HepG2 (cell line): Measurements from ENCODE around the gene PLIN5. TPM values are rescaled to one million over a fixed set of nuclear protein-coding genes. Genes with fewer than 3 reads are reported as not detected.
A peak's percentile ranks its signal among the peaks of the same experiment; 100 is the strongest.

Experiments used
- ATF7-NPFF ChIP-seq: sonication (generic); formaldehyde crosslinking; IDR thresholded peaks from 2 replicates; pipeline ENCODE4 v1.8.1; 2023; ENCODE audit warnings: mild to moderate bottlenecking, low read depth, missing genetic modification reagents, moderate library complexity
- CREM ChIP-seq, 2 experiments: sonication (generic) in 1 of 2; formaldehyde crosslinking in 1 of 2; IDR thresholded peaks; 2 replicates each; pipeline versions ENCODE4 v1.4.0 to v1.6.1; 2016 to 2020; ENCODE audit warnings: antibody characterized with exemption in 1 of 2, mild to moderate bottlenecking in 1 of 2, missing genetic modification reagents in 1 of 2
- FOXO1 ChIP-seq: sonication (generic); formaldehyde crosslinking; IDR thresholded peaks from 2 replicates; pipeline ENCODE4 v1.4.0; 2020; ENCODE audit warnings: missing genetic modification reagents
- HDAC2 ChIP-seq: sonication (generic); formaldehyde crosslinking; IDR thresholded peaks from 2 replicates; pipeline ENCODE4 v1.4.0; 2020; ENCODE audit warnings: missing genetic modification reagents
- HOXD1 ChIP-seq: sonication (generic); formaldehyde crosslinking; IDR thresholded peaks from 2 replicates; pipeline ENCODE4 v1.5.0; 2020; ENCODE audit warnings: missing genetic modification reagents
- ISL2 ChIP-seq: sonication (generic); formaldehyde crosslinking; IDR thresholded peaks from 2 replicates; pipeline ENCODE4 v1.5.0; 2020; ENCODE audit warnings: missing genetic modification reagents
- KDM2A ChIP-seq: sonication (generic); formaldehyde crosslinking; IDR thresholded peaks from 2 replicates; pipeline ENCODE4 v1.4.0; 2020; ENCODE audit warnings: low read depth, missing genetic modification reagents, borderline replicate concordance
- MTF2 ChIP-seq: sonication (generic); formaldehyde crosslinking; IDR thresholded peaks from 2 replicates; pipeline ENCODE4 v1.5.0; 2020; ENCODE audit warnings: missing genetic modification reagents, borderline replicate concordance
- NR2F2 ChIP-seq: IDR thresholded peaks from 2 replicates; pipeline ENCODE4 v1.6.1; 2012; ENCODE audit warnings: low read depth, inconsistent platforms, borderline replicate concordance
- NR2F6 ChIP-seq, 2 experiments: IDR thresholded peaks; 2 replicates each; pipeline ENCODE4 v1.6.1; 2016; ENCODE audit warnings: antibody characterized with exemption in 1 of 2, mild to moderate bottlenecking in 1 of 2
- PAF1 ChIP-seq: IDR thresholded peaks from 2 replicates; pipeline ENCODE4 v1.6.1; 2016; ENCODE audit warnings: missing genetic modification reagents, missing compliant biosample characterization
- SMYD3 ChIP-seq: sonication (generic); formaldehyde crosslinking; IDR thresholded peaks from 2 replicates; pipeline ENCODE4 v1.8.1; 2023; ENCODE audit warnings: mild to moderate bottlenecking, missing genetic modification reagents
- SOX13 ChIP-seq, 3 experiments: fragments of 450-650 bp in 1 of 3; sonication (generic) in 1 of 3; formaldehyde crosslinking in 1 of 3; IDR thresholded peaks in 2 of 3; conservative IDR thresholded peaks in 1 of 3; 2 replicates each; pipeline versions ENCODE4 v1.5.0 to v1.6.1; 2016 to 2020; ENCODE audit warnings: antibody characterized with exemption in 1 of 3, mild to moderate bottlenecking in 1 of 3, missing compliant biosample characterization in 1 of 3, missing genetic modification reagents in 1 of 3, moderate library complexity in 1 of 3
- TRIM24 ChIP-seq: sonication (generic); formaldehyde crosslinking; IDR thresholded peaks from 2 replicates; pipeline ENCODE4 v1.8.0; 2022; ENCODE audit warnings: mild to moderate bottlenecking, missing genetic modification reagents
- ZMYM3 ChIP-seq: sonication (generic); formaldehyde crosslinking; IDR thresholded peaks from 2 replicates; pipeline ENCODE4 v1.5.1; 2020; ENCODE audit warnings: mild to moderate bottlenecking, missing genetic modification reagents
- ZNF160 ChIP-seq: sonication (generic); formaldehyde crosslinking; IDR thresholded peaks from 2 replicates; pipeline ENCODE4 v1.8.0; 2022; ENCODE audit warnings: mild to moderate bottlenecking, inconsistent platforms, missing genetic modification reagents
- ZNF850 ChIP-seq: sonication (generic); formaldehyde crosslinking; conservative IDR thresholded peaks from 2 replicates; pipeline ENCODE4 v1.9.0; 2021; ENCODE audit warnings: mild to moderate bottlenecking, missing genetic modification reagents
- ZSCAN12 ChIP-seq: sonication (generic); formaldehyde crosslinking; IDR thresholded peaks from 2 replicates; pipeline ENCODE4 v1.9.0; 2021; ENCODE audit warnings: mild to moderate bottlenecking, missing genetic modification reagents
- polyA plus RNA-seq, 8 experiments: library from polyadenylated mRNA; depleted of rRNA in 3 of 8; stranded (reverse) in 7 of 8; unstranded in 1 of 8; fragments of >200 nt; fragmentation: Illumina TruSeq in 4 of 8; extraction: Trizol in 4 of 8; gene quantifications; 2 replicates each; pipeline versions ENCODE4 v1.2.1 to v1.2.3, GENCODE V29; 2011 to 2016; ENCODE audit warnings: low read depth in 4 of 8, missing spikeins in 1 of 8, mixed read lengths in 1 of 8; ENCODE audit not compliant: insufficient read depth in 1 of 8
- total RNA-seq, 5 experiments: library from RNA; depleted of rRNA; stranded (reverse); fragments of >200 nt; fragmentation: Illumina TruSeq; extraction: Trizol; gene quantifications; 2 replicates each; pipeline ENCODE4 v1.2.3, GENCODE V29; 2016; ENCODE audit warnings: low read depth in 1 of 5
- TF ChIP-seq, protein P1 (sequence below): sonication (generic); formaldehyde crosslinking; IDR thresholded peaks from 2 replicates; pipeline ENCODE4 v1.4.0; 2020; ENCODE audit warnings: mild to moderate bottlenecking, missing genetic modification reagents
- TF ChIP-seq, protein P2 (sequence below): IDR thresholded peaks from 2 replicates; pipeline ENCODE4 v1.6.1; 2016; ENCODE audit warnings: low read depth, control low read depth
- TF ChIP-seq, protein P3 (sequence below): sonication (generic); formaldehyde crosslinking; IDR thresholded peaks from 2 replicates; pipeline ENCODE4 v1.5.1; 2020; ENCODE audit warnings: mild to moderate bottlenecking, missing genetic modification reagents, moderate library complexity

PLIN5 gene
- total and polyA plus RNA-seq, 2 of the 13 experiments (the other 11 are each of a cell fraction or from before 2014, with no cell fraction given): 1.8 to 4.8 TPM

DNA sequence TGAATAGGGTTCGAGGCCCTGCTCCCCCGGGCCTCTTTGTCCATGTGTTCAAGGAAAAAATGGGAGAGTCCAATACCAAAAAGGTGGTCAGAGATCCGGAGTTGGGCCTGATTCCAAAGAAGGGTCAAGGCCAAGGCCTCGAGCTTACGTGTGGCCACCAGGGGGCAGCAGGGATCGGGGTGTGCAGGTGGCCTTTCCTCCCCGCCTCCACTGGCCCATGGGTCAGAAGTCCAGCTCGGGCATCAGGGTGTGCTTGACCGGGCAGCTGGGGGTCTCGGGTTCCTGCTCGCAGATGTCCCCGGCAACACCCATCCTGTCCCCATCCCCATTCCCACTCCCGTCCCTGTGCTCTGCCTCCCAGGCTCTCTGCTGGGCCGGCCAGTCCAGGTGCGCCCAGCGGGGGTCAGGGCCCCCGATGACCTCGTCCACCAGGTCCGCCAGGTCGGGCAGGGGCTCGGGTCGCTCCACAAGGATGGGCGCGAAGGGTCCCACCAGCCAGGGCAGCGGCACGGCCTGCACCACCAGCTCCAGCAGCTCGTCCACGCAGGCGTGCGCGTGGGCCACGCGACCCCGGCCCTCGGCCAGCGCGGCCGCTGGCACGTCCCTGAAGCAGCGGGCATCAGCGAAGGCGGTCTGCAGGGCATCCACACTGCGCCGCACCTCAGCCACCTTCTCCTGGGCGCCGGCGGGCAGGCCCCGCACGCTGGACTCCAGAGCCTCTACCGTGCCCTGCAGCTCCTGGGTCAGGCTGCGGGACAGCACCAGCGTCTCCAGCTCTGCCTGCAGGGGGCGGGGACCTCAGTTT, 11.5 kb downstream of the PLIN5 start (continued):
- TF ChIP-seq ISL2 (CRISPR knock-in tag): 0 out of 2 replicates have a peak, but pooled peaks have one; percentile 43
- peak; percentile 57; the same call in 1 of the 2 replicates for TF ChIP-seq KDM2A (CRISPR knock-in tag)
- peak; percentile 41; the same call in 1 of the 2 replicates for TF ChIP-seq ATF7-NPFF (CRISPR knock-in tag)
- TF ChIP-seq, protein P1, sequence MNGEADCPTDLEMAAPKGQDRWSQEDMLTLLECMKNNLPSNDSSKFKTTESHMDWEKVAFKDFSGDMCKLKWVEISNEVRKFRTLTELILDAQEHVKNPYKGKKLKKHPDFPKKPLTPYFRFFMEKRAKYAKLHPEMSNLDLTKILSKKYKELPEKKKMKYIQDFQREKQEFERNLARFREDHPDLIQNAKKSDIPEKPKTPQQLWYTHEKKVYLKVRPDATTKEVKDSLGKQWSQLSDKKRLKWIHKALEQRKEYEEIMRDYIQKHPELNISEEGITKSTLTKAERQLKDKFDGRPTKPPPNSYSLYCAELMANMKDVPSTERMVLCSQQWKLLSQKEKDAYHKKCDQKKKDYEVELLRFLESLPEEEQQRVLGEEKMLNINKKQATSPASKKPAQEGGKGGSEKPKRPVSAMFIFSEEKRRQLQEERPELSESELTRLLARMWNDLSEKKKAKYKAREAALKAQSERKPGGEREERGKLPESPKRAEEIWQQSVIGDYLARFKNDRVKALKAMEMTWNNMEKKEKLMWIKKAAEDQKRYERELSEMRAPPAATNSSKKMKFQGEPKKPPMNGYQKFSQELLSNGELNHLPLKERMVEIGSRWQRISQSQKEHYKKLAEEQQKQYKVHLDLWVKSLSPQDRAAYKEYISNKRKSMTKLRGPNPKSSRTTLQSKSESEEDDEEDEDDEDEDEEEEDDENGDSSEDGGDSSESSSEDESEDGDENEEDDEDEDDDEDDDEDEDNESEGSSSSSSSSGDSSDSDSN (CRISPR knock-in tag): peak; percentile 26; the same call in 1 of the 2 replicates
- no peak for TF ChIP-seq SOX13 (IDR thresholded peaks at IDR 0.05)
- 0 out of 4 replicates have a peak, but pooled peaks of 1 of the 2 experiments have one; percentile 43 for TF ChIP-seq SOX13 (CRISPR knock-in tag; conservative IDR thresholded peaks at IDR 0.05 in 1 of 2, IDR thresholded peaks at IDR 0.05 in 1 of 2)
- TF ChIP-seq FOXO1 (CRISPR knock-in tag): peak; percentile 28; the same call in 1 of the 2 replicates
- no peak for TF ChIP-seq MTF2 (CRISPR knock-in tag)
- 0 out of 2 replicates have a peak, but pooled peaks have one; percentile 6 for TF ChIP-seq TRIM24
- 0 out of 2 replicates have a peak, but pooled peaks have one; percentile 52 for TF ChIP-seq ZNF160
- TF ChIP-seq HOXD1 (CRISPR knock-in tag): 0 out of 2 replicates have a peak, but pooled peaks have one; percentile 48
- TF ChIP-seq, protein P2, sequence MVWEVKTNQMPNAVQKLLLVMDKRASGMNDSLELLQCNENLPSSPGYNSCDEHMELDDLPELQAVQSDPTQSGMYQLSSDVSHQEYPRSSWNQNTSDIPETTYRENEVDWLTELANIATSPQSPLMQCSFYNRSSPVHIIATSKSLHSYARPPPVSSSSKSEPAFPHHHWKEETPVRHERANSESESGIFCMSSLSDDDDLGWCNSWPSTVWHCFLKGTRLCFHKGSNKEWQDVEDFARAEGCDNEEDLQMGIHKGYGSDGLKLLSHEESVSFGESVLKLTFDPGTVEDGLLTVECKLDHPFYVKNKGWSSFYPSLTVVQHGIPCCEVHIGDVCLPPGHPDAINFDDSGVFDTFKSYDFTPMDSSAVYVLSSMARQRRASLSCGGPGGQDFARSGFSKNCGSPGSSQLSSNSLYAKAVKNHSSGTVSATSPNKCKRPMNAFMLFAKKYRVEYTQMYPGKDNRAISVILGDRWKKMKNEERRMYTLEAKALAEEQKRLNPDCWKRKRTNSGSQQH: 0 out of 2 replicates have a peak, but pooled peaks have one; percentile 32
- TF ChIP-seq CREM (IDR thresholded peaks at IDR 0.05): no peak
- TF ChIP-seq CREM (CRISPR knock-in tag; IDR thresholded peaks at IDR 0.05): no peak
- TF ChIP-seq, protein P3, sequence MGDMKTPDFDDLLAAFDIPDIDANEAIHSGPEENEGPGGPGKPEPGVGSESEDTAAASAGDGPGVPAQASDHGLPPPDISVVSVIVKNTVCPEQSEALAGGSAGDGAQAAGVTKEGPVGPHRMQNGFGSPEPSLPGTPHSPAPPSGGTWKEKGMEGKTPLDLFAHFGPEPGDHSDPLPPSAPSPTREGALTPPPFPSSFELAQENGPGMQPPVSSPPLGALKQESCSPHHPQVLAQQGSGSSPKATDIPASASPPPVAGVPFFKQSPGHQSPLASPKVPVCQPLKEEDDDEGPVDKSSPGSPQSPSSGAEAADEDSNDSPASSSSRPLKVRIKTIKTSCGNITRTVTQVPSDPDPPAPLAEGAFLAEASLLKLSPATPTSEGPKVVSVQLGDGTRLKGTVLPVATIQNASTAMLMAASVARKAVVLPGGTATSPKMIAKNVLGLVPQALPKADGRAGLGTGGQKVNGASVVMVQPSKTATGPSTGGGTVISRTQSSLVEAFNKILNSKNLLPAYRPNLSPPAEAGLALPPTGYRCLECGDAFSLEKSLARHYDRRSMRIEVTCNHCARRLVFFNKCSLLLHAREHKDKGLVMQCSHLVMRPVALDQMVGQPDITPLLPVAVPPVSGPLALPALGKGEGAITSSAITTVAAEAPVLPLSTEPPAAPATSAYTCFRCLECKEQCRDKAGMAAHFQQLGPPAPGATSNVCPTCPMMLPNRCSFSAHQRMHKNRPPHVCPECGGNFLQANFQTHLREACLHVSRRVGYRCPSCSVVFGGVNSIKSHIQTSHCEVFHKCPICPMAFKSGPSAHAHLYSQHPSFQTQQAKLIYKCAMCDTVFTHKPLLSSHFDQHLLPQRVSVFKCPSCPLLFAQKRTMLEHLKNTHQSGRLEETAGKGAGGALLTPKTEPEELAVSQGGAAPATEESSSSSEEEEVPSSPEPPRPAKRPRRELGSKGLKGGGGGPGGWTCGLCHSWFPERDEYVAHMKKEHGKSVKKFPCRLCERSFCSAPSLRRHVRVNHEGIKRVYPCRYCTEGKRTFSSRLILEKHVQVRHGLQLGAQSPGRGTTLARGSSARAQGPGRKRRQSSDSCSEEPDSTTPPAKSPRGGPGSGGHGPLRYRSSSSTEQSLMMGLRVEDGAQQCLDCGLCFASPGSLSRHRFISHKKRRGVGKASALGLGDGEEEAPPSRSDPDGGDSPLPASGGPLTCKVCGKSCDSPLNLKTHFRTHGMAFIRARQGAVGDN (CRISPR knock-in tag): peak; percentile 74
- no peak for TF ChIP-seq ZNF850 (CRISPR knock-in tag)
- TF ChIP-seq NR2F2: peak; percentile 95
- no peak for TF ChIP-seq ZSCAN12 (CRISPR knock-in tag)
- TF ChIP-seq NR2F6 (IDR thresholded peaks at IDR 0.05): peak; percentile 99
- peak; percentile 100 for TF ChIP-seq NR2F6 (CRISPR knock-in tag; IDR thresholded peaks at IDR 0.05)
- peak; percentile 86 for TF ChIP-seq ZMYM3 (CRISPR knock-in tag)
- peak; percentile 48 for TF ChIP-seq HDAC2
- no peak for TF ChIP-seq PAF1 (CRISPR knock-in tag)
- TF ChIP-seq SMYD3 (CRISPR knock-in tag): no peak
